SK-N-SH (cell line): ENCODE data around the gene KRT75. TPM values are rescaled to one million over a fixed set of nuclear protein-coding genes. Genes with fewer than 3 reads are reported as not detected.

Source experiments
- CTCF ChIA-PET: fragments of 300-600, 350-600 bp; formaldehyde crosslinking; extraction: SDS; loops from one replicate; lab custom pipeline; 2021; lab: Yijun Ruan, JAX
- POLR2A ChIA-PET: fragments of 350-600 bp; sonication (Branson Sonifier 250); formaldehyde crosslinking; extraction: SDS; loops from one replicate; lab custom pipeline; 2020; ENCODE audit warnings: antibody characterized with exemption, inconsistent platforms; lab: Yijun Ruan, JAX
- DNase-seq: peaks from one replicate; pipeline ENCODE4 v3.0.0; 2012
- H2AFZ ChIP-seq: fragments of 200-600 bp; sonication (generic); 2 replicates; pipeline ENCODE4 v1.8.1; 2016; ENCODE audit warnings: antibody characterized with exemption, mild to moderate bottlenecking, low read depth
- H3F3A ChIP-seq: fragments of 200-600 bp; sonication (generic); replicated peaks from 2 replicates; pipeline ENCODE3; 2016; ENCODE audit warnings: antibody characterized with exemption, mild to moderate bottlenecking; ENCODE audit not compliant: insufficient read depth
- H3K27ac ChIP-seq, 2 experiments: fragments of 200-500 bp in 1 of 2; fragments of 200-600 bp in 1 of 2; sonication (Bioruptor generic) in 1 of 2; sonication (generic), shearing (Covaris generic) in 1 of 2; 2 replicates each; pipeline versions ENCODE4 v1.5.1 to v1.6.1; 2014 to 2016; ENCODE audit warnings: low read depth in 2 of 2, inconsistent platforms in 1 of 2, low read length in 1 of 2, mild to moderate bottlenecking in 1 of 2, mixed read lengths in 1 of 2
- H3K27me3 ChIP-seq: fragments of 200-600 bp; sonication (generic), shearing (Covaris generic); 2 replicates; pipeline ENCODE4 v1.6.1; 2016; ENCODE audit warnings: mixed run types; ENCODE audit not compliant: insufficient read depth
- H3K36me3 ChIP-seq, 2 experiments: fragments of 200-500 bp in 1 of 2; fragments of 200-600 bp in 1 of 2; sonication (Bioruptor generic) in 1 of 2; sonication (generic) in 1 of 2; replicated peaks in 1 of 2; 2 replicates each; pipeline versions ENCODE3 to v1.5.1; 2014 to 2016; ENCODE audit warnings: low read length in 1 of 2, mild to moderate bottlenecking in 1 of 2; ENCODE audit not compliant: insufficient read depth in 2 of 2, control insufficient read depth in 1 of 2
- H3K4me1 ChIP-seq, 2 experiments: fragments of 200-500 bp in 1 of 2; fragments of 200-600 bp in 1 of 2; sonication (Bioruptor generic) in 1 of 2; sonication (generic), shearing (Covaris generic) in 1 of 2; 2 replicates each; pipeline versions ENCODE4 v1.5.1 to v1.6.1; 2014 to 2016; ENCODE audit warnings: low read depth in 1 of 2, low read length in 1 of 2, mixed run types in 1 of 2; ENCODE audit not compliant: insufficient read depth in 2 of 2, control insufficient read depth in 1 of 2
- H3K4me2 ChIP-seq: fragments of 200-600 bp; sonication (generic), shearing (Covaris generic); 2 replicates; pipeline ENCODE4 v1.6.1; 2017; ENCODE audit warnings: mixed run types
- H3K4me3 ChIP-seq, 2 experiments: fragments of 200-500 bp in 1 of 2; fragments of 200-600 bp in 1 of 2; sonication (Bioruptor generic) in 1 of 2; sonication (generic), shearing (Covaris generic) in 1 of 2; 2 replicates each; pipeline versions ENCODE4 v1.5.1 to v1.8.1; 2014 to 2016; ENCODE audit warnings: low read depth in 2 of 2, inconsistent platforms in 1 of 2, low read length in 1 of 2, mild to moderate bottlenecking in 1 of 2, mixed read lengths in 1 of 2, moderate library complexity in 1 of 2
- H3K79me2 ChIP-seq: fragments of 200-600 bp; sonication (generic); 2 replicates; pipeline ENCODE4 v1.8.1; 2017; ENCODE audit warnings: mild to moderate bottlenecking; ENCODE audit not compliant: insufficient read depth
- H3K9ac ChIP-seq: fragments of 200-600 bp; sonication (generic); 2 replicates; pipeline ENCODE4 v1.6.1; 2017; ENCODE audit warnings: mixed run types
- H3K9me2 ChIP-seq: fragments of 200-600 bp; sonication (generic); 2 replicates; pipeline ENCODE4 v1.6.1; 2017; ENCODE audit warnings: mixed run types
- H3K9me3 ChIP-seq: fragments of 200-600 bp; sonication (generic); 2 replicates; pipeline ENCODE4 v1.6.1; 2017; ENCODE audit warnings: mixed run types, mild to moderate bottlenecking, moderate library complexity
- H4K20me1 ChIP-seq: fragments of 200-600 bp; sonication (generic); 2 replicates; pipeline ENCODE4 v1.6.1; 2017; ENCODE audit warnings: mild to moderate bottlenecking, mixed run types; ENCODE audit not compliant: insufficient read depth
- CHD2 ChIP-seq: fragments of 150-350 bp; IDR thresholded peaks from 2 replicates; pipeline ENCODE4 v1.6.1; 2018; ENCODE audit warnings: low read length; ENCODE audit not compliant: partially characterized antibody
- EP300 ChIP-seq, 2 experiments: IDR thresholded peaks; 2 replicates each; pipeline versions ENCODE4 v1.4.0 to v1.6.1; 2012; ENCODE audit warnings: borderline replicate concordance in 1 of 2, low read depth in 1 of 2, low read length in 1 of 2
- GATA2 ChIP-seq: sonication (generic); formaldehyde crosslinking; IDR thresholded peaks from 2 replicates; pipeline ENCODE4 v1.5.0; 2020; ENCODE audit warnings: mild to moderate bottlenecking, missing genetic modification reagents
- JUND ChIP-seq: IDR thresholded peaks from 2 replicates; pipeline ENCODE4 v1.4.0; 2012
- MEF2A ChIP-seq: IDR thresholded peaks from 2 replicates; pipeline ENCODE4 v1.4.0; 2012; ENCODE audit warnings: low read depth, borderline replicate concordance
- MXI1 ChIP-seq: IDR thresholded peaks from 2 replicates; pipeline ENCODE4 v1.6.1; 2012; ENCODE audit warnings: mild to moderate bottlenecking, low read depth, low read length, improper control_type of control experiment
- NFIC ChIP-seq: IDR thresholded peaks from 2 replicates; pipeline ENCODE4 v1.4.0; 2012; ENCODE audit warnings: borderline replicate concordance
- RCOR1 ChIP-seq: fragments of 150-350 bp; IDR thresholded peaks from 2 replicates; pipeline ENCODE4 v1.6.1; 2017; ENCODE audit warnings: antibody characterized with exemption, low read length
- RXRA ChIP-seq: IDR thresholded peaks from 2 replicates; pipeline ENCODE4 v1.4.0; 2012; ENCODE audit warnings: low read depth, mild to moderate bottlenecking, borderline replicate concordance
- USF2 ChIP-seq: fragments of 150-350 bp; IDR thresholded peaks from 2 replicates; pipeline ENCODE4 v1.6.1; 2017; ENCODE audit warnings: antibody characterized with exemption, low read length, low read depth, borderline replicate concordance
- ZBTB33 ChIP-seq: IDR thresholded peaks from 2 replicates; pipeline ENCODE4 v1.4.0; 2012; ENCODE audit warnings: low read depth, borderline replicate concordance
- WGBS: methylation state at CpG from one replicate; pipeline ENCODE4 v1.1.6; 2017; ENCODE audit warnings: low lambda C conversion rate; 5-methylcytosine and 5-hydroxymethylcytosine counted together
- polyA plus RNA-seq, 3 experiments: library from polyadenylated mRNA; depleted of rRNA; stranded (reverse); fragments of >200 nt; gene quantifications; 2 replicates each; pipeline ENCODE4 v1.2.3, GENCODE V29; 2012
- TF ChIP-seq, protein P1 (sequence below): fragments of 200-600 bp; sonication (generic); IDR thresholded peaks from 2 replicates; pipeline ENCODE4 v1.6.1; 2017; ENCODE audit warnings: antibody characterized with exemption, mild to moderate bottlenecking, moderate library complexity

KRT75 gene
- polyA plus RNA-seq, 1 of the 3 experiments (the other 2 are of a cell fraction): not detected

- TF ChIP-seq ZBTB33: no peak
- TF ChIP-seq, all 33 proteins: peak for 0
Observed at GRCh38 chr12:52396656-52397055, 37.5 kb downstream of the KRT75 start (continued).

- Histone ChIP-seq H3K4me2 (no peak overlapping the region), H4K20me1 (no peaks in the 10 kb centered on the region), H3F3A (no peaks in the 10 kb centered on the region), H3K9ac (no peak overlapping the region), H2AFZ (no peak overlapping the region), H3K27me3 (peaks cover 37% of the 10 kb centered on the region; the same call in 1 of the 2 replicates), H3K36me3 (no peaks in the 10 kb centered on the region), H3K9me3 (no peaks in the 10 kb centered on the region), H3K4me3 (no peak overlapping the region), H3K79me2 (no peaks in the 10 kb centered on the region), H3K9me2 (no peaks in the 10 kb centered on the region), H3K4me1 (peaks cover 0 to 7% of the 10 kb centered on the region in 2 experiments; a peak in 1 of 4 replicates), H3K27ac (no peak overlapping the region)
- DNase-seq: no peak
- CTCF ChIA-PET: interaction anchor here (0.7 to 1.9 kb wide), 8 partner anchors 9 to 585 kb away, joined by 3 to 7 read pairs (median 4); no protein-coding TSS in a partner anchor
- TF ChIP-seq, protein P1, sequence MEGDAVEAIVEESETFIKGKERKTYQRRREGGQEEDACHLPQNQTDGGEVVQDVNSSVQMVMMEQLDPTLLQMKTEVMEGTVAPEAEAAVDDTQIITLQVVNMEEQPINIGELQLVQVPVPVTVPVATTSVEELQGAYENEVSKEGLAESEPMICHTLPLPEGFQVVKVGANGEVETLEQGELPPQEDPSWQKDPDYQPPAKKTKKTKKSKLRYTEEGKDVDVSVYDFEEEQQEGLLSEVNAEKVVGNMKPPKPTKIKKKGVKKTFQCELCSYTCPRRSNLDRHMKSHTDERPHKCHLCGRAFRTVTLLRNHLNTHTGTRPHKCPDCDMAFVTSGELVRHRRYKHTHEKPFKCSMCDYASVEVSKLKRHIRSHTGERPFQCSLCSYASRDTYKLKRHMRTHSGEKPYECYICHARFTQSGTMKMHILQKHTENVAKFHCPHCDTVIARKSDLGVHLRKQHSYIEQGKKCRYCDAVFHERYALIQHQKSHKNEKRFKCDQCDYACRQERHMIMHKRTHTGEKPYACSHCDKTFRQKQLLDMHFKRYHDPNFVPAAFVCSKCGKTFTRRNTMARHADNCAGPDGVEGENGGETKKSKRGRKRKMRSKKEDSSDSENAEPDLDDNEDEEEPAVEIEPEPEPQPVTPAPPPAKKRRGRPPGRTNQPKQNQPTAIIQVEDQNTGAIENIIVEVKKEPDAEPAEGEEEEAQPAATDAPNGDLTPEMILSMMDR: peak; percentile 39
- TF ChIP-seq ZBTB33: no peak
- 47% methylated on average over 16 of the region's 20 CpGs for WGBS
- POLR2A ChIA-PET: no interaction called here
Observed at GRCh38 chr12:52395761-52396434, 38.3 kb downstream of the KRT75 start.

- ChIA-PET CTCF (interaction anchor here (0.6 to 1.9 kb wide), 8 partner anchors 11 to 470 kb away, joined by 3 to 7 read pairs (median 4); no protein-coding TSS in a partner anchor), POLR2A (no interaction called here)
- WGBS: 61% methylated on average over 11 of the region's 13 CpGs
- no peaks in the 10 kb centered on the region for H4K20me1 ChIP-seq
- DNase-seq: no peak
- no peak overlapping the region for H3K27ac ChIP-seq
- no peaks in the 10 kb centered on the region for H3K79me2 ChIP-seq
- no peak overlapping the region for H3K9ac ChIP-seq
- H3K27me3 ChIP-seq: peaks cover 37% of the 10 kb centered on the region; the same call in 1 of the 2 replicates
- no peak overlapping the region for H2AFZ ChIP-seq
- no peaks in the 10 kb centered on the region for H3F3A ChIP-seq
- no peaks in the 10 kb centered on the region for H3K9me3 ChIP-seq
- no peak overlapping the region for H3K4me2 ChIP-seq
- peaks cover 0 to 7% of the 10 kb centered on the region in 2 experiments; a peak in 1 of 4 replicates for H3K4me1 ChIP-seq
- H3K9me2 ChIP-seq: no peaks in the 10 kb centered on the region
- H3K36me3 ChIP-seq: no peaks in the 10 kb centered on the region
- no peak overlapping the region for H3K4me3 ChIP-seq
- no peak for TF ChIP-seq MEF2A
- TF ChIP-seq CHD2: no peak
- no peak for TF ChIP-seq EP300 (IDR thresholded peaks at IDR 0.05; ENCODE audit: borderline replicate concordance in 1 of 2, low read depth in 1 of 2, low read length in 1 of 2)
- TF ChIP-seq RXRA: no peak
- no peak for TF ChIP-seq GATA2 (CRISPR knock-in tag)
- TF ChIP-seq USF2: no peak
- TF ChIP-seq, protein P1: no peak
- TF ChIP-seq JUND: no peak
- no peak for TF ChIP-seq MXI1
- no peak for TF ChIP-seq NFIC
- no peak for TF ChIP-seq RCOR1
Observed at GRCh38 chr12:52394836-52395405, 39.2 kb downstream of the KRT75 start.
